Body of pancreas (tissue), 4 donors: ENCODE data around the gene NABP1. TPM values are rescaled to one million over a fixed set of nuclear protein-coding genes. Genes with fewer than 3 reads are reported as not detected.
"Not testable (repeated sequence)": the region's sequence is repeated elsewhere in the genome, so short reads cannot be mapped to it uniquely, and the experiment has no call there.

Experiments
- ATAC-seq: fragments of 150-250 bp; one replicate; pipeline ENCODE4 v1.9.1; 2016
- DNase-seq, 4 donors: peaks; one replicate each; pipeline ENCODE4 v3.0.0-alpha.2; 2019
- H3K27ac ChIP-seq, 4 donors: fragments of 200-600 bp; sonication (generic); 1 replicate in 3 of 4; 2 replicates in 1 of 4; pipeline versions ENCODE4 v1.5.1 to v1.6.1; 2016 to 2019; ENCODE audit warnings: mild to moderate bottlenecking in 1 of 4, mixed read lengths in 1 of 4, moderate library complexity in 1 of 4
- H3K27me3 ChIP-seq, 2 donors: fragments of 200-600 bp; sonication (generic); one replicate each; pipeline ENCODE4 v1.6.0; 2016; ENCODE audit warnings: mild to moderate bottlenecking in 1 of 2
- H3K36me3 ChIP-seq, 2 donors: fragments of 200-600 bp; sonication (generic); replicated peaks in 1 of 2; 2 replicates each; pipeline ENCODE4 v1.5.1; 2016; ENCODE audit warnings: low read depth in 2 of 2; ENCODE audit not compliant: insufficient read depth in 1 of 2
- H3K4me1 ChIP-seq: fragments of 200-600 bp; sonication (generic); one replicate; pipeline ENCODE4 v1.6.0; 2016
- H3K4me3 ChIP-seq, 2 donors: fragments of 200-600 bp; sonication (generic); 1 replicate in 1 of 2; 2 replicates in 1 of 2; pipeline ENCODE4 v1.5.1; 2016 to 2019
- H3K9me3 ChIP-seq, 3 donors: fragments of 200-600 bp; sonication (generic); 1 replicate in 2 of 3; 2 replicates in 1 of 3; pipeline ENCODE4 v1.5.1; 2016
- CTCF ChIP-seq, 7 experiments: fragments of 450-650 bp in 4 of 7; fragments of 200-600 bp in 3 of 7; sonication (generic) in 3 of 7; IDR thresholded peaks; one replicate each; pipeline ENCODE4 v1.5.1; 2016 to 2019; ENCODE audit warnings: antibody characterized with exemption in 7 of 7
- POLR2A ChIP-seq, 3 donors: fragments of 450-650 bp; IDR thresholded peaks; one replicate each; pipeline ENCODE4 v1.6.1; 2016; ENCODE audit warnings: antibody characterized with exemption in 3 of 3, mild to moderate bottlenecking in 2 of 3
- WGBS, 2 donors: methylation state at CpG; one replicate each; pipeline ENCODE4 v1.1.5; 2017; 5-methylcytosine and 5-hydroxymethylcytosine counted together
- intact Hi-C: fragments of 100-400 bp; cut with DNase I; formaldehyde crosslinking; loops from one replicate; pipeline ENCODE4 v1.15.1; 2023
- total RNA-seq, 2 donors: library from RNA; depleted of rRNA; stranded (reverse); fragments of >200 nt; gene quantifications; one replicate each; pipeline ENCODE4 v1.1.0, GENCODE V29; 2016

The NABP1 gene
- total RNA-seq, 2 donors from 2014 or later, result 10.9 to 39.2 TPM

- no peak overlapping the region for H3K4me3 ChIP-seq
- TF ChIP-seq CTCF (IDR thresholded peaks at IDR 0.05), result no peak
- TF ChIP-seq POLR2A (IDR thresholded peaks at IDR 0.05), result no peak
- DNase-seq, result no peak
- ATAC-seq, result no peak
- WGBS, 2 donors, result 80 to 91% methylated on average over 5 of the region's 5 CpGs
- no peaks in the 10 kb centered on the region for H3K27me3 ChIP-seq
- intact Hi-C loops, result no loop called here
- no peaks in the 10 kb centered on the region for H3K36me3 ChIP-seq
- no peak overlapping the region for H3K27ac ChIP-seq
- no peaks in the 10 kb centered on the region for H3K9me3 ChIP-seq
- H3K4me1 ChIP-seq, result peaks cover 2% of the 10 kb centered on the region
Measured at GRCh38 chr2:191643429-191643828, 34.5 kb upstream of the NABP1 start.

GRCh38 chr2:191644613-191645012 is 33.3 kb upstream of the NABP1 start:
- H3K9me3 ChIP-seq, H3K4me1 ChIP-seq, H3K36me3 ChIP-seq, DNase-seq, H3K4me3 ChIP-seq, H3K27me3 ChIP-seq, ATAC-seq, H3K27ac ChIP-seq, intact Hi-C loops: not testable (repeated sequence)
- 69 to 85% methylated on average over 4 of the region's 4 CpGs for WGBS, 2 donors

- Histone ChIP-seq H3K27me3 (no peaks in the 10 kb centered on the region), H3K9me3 (no peaks in the 10 kb centered on the region), H3K4me3 (no peak overlapping the region), H3K4me1 (no peaks in the 10 kb centered on the region), H3K27ac (no peak overlapping the region), H3K36me3 (no peaks in the 10 kb centered on the region)
- no peak for ATAC-seq
- intact Hi-C loops, result no loop called here
- no peak for DNase-seq
- TF ChIP-seq CTCF (IDR thresholded peaks at IDR 0.05) (no peak), POLR2A (IDR thresholded peaks at IDR 0.05) (no peak)
- WGBS, 2 donors, result 90 to 96% methylated on average over 1 of the region's 1 CpG
Measured at GRCh38 chr2:191645032-191645431, 32.9 kb upstream of the NABP1 start.

GRCh38 chr2:191645434-191646162 is 32.3 kb upstream of the NABP1 start:
- ATAC-seq (no peak), DNase-seq (no peak)
- H3K27me3 ChIP-seq, result no peaks in the 10 kb centered on the region
- WGBS, 2 donors, result 36 to 39% methylated on average over 2 of the region's 2 CpGs
- TF ChIP-seq CTCF (IDR thresholded peaks at IDR 0.05) (no peak), POLR2A (IDR thresholded peaks at IDR 0.05) (no peak)
- no peaks in the 10 kb centered on the region for H3K36me3 ChIP-seq
- H3K27ac ChIP-seq, result no peak overlapping the region
- intact Hi-C loops, result no loop called here
- no peaks in the 10 kb centered on the region for H3K9me3 ChIP-seq
- H3K4me1 ChIP-seq, result no peaks in the 10 kb centered on the region
- H3K4me3 ChIP-seq, result no peak overlapping the region

GRCh38 chr2:191646163-191646902 is 31.6 kb upstream of the NABP1 start:
- no peak for TF ChIP-seq POLR2A (IDR thresholded peaks at IDR 0.05)
- no peak for TF ChIP-seq CTCF (IDR thresholded peaks at IDR 0.05)

More at GRCh38 chr2:191646163-191646902, 31.6 kb upstream of the NABP1 start:
- WGBS, 2 donors, result 82 to 84% methylated on average over 6 of the region's 6 CpGs
- intact Hi-C loops, result no loop called here
- Histone ChIP-seq H3K27me3 (no peaks in the 10 kb centered on the region), H3K4me3 (no peak overlapping the region), H3K36me3 (no peaks in the 10 kb centered on the region), H3K4me1 (no peaks in the 10 kb centered on the region), H3K27ac (no peak overlapping the region), H3K9me3 (no peaks in the 10 kb centered on the region)
- DNase-seq (no peak), ATAC-seq (no peak)
